ENCODE data around the gene ELOVL2. TPM values are rescaled to one million over a fixed set of nuclear protein-coding genes. Genes with fewer than 3 reads are reported as not detected.

ELOVL2 gene
- total RNA-seq, 1 donor from 2014 or later, result not detected

DNA sequence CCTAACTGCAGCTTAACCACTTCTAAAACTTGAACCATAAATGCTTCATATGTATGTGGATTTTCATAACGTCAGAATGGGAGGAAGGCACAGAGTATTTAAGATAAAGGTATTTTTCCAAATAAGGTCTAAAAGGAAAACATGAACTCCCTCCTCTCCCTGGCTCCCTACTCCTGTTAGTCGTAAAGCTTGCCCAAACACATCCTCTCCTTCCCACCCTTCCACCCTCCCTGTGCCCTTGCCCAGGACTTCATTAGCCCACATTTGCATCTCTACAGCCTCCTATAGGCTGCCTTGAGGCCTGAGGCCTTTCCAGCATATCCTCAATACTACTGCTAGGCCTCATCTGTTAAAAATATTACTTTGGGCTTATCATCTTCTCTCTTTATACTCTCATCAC lies 32.4 kb upstream of the ELOVL2 start:
- TF ChIP-seq, protein P1, sequence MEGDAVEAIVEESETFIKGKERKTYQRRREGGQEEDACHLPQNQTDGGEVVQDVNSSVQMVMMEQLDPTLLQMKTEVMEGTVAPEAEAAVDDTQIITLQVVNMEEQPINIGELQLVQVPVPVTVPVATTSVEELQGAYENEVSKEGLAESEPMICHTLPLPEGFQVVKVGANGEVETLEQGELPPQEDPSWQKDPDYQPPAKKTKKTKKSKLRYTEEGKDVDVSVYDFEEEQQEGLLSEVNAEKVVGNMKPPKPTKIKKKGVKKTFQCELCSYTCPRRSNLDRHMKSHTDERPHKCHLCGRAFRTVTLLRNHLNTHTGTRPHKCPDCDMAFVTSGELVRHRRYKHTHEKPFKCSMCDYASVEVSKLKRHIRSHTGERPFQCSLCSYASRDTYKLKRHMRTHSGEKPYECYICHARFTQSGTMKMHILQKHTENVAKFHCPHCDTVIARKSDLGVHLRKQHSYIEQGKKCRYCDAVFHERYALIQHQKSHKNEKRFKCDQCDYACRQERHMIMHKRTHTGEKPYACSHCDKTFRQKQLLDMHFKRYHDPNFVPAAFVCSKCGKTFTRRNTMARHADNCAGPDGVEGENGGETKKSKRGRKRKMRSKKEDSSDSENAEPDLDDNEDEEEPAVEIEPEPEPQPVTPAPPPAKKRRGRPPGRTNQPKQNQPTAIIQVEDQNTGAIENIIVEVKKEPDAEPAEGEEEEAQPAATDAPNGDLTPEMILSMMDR (IDR thresholded peaks at IDR 0.05), result no peak
- H3K9me3 Mint-ChIP-seq, result no peaks in the 10 kb centered on the region
- H3K27ac Mint-ChIP-seq, result no peak overlapping the region
- no peaks in the 10 kb centered on the region for H3K36me3 Mint-ChIP-seq (ENCODE audit: low read depth)
- ChIA-PET POLR2A (no interaction called here), CTCF (no interaction called here)
- no peak overlapping the region for H3K4me3 Mint-ChIP-seq
- no peaks in the 10 kb centered on the region for H3K4me1 Mint-ChIP-seq
- DNase-seq, result no peak
- ATAC-seq (ENCODE audit: low read depth), result no peak
- intact Hi-C loops (cut with micrococcal nuclease), result no loop called here
- no peaks in the 10 kb centered on the region for H3K27me3 Mint-ChIP-seq

GRCh38 chr6:11072101-11072500 lies 28.0 kb upstream of the ELOVL2 start:
- intact Hi-C loops (cut with micrococcal nuclease), result no loop called here
- TF ChIP-seq, protein P1 (IDR thresholded peaks at IDR 0.05), result no peak
- Mint-ChIP-seq H3K4me1 (no peaks in the 10 kb centered on the region), H3K4me3 (no peak overlapping the region), H3K9me3 (no peaks in the 10 kb centered on the region), H3K27me3 (no peaks in the 10 kb centered on the region), H3K36me3 (ENCODE audit: low read depth) (no peaks in the 10 kb centered on the region), H3K27ac (no peak overlapping the region)
- DNase-seq (no peak), ATAC-seq (ENCODE audit: low read depth) (no peak)
- ChIA-PET CTCF (interaction anchor here (4.3 kb wide), 1 partner anchor 592 kb away, joined by 61 read pairs; no protein-coding TSS in a partner anchor), POLR2A (no interaction called here)

DNA sequence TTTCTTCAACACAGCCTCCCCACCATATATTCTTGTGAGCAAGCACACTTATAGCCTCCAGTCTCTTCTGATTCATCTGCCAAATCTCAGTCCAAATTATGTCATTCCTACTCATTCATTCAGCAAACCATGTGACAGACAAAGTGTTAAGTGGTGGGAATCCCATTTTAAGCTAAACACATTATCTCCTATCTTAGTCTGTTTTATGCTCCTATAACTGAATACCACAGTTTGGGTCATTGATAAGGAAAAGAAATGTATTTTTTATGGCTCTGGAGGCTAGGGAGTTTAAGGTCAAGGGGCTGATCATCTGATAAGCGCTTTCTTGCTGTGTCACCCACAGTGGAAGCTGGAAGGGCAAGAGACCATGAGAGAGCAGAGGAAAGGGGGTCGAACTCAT lies 25.7 kb upstream of the ELOVL2 start:
- H3K4me1 Mint-ChIP-seq, result no peaks in the 10 kb centered on the region
- H3K27me3 Mint-ChIP-seq, result no peaks in the 10 kb centered on the region
- H3K4me3 Mint-ChIP-seq, result no peak overlapping the region
- ChIA-PET POLR2A (interaction anchor here (0.6 to 1.4 kb wide), 2 partner anchors 13 to 24 kb away, joined by 3 read pairs; partner anchors contain the start of gene SMIM13), CTCF (interaction anchor here (1.2 to 4.3 kb wide), 6 partner anchors 13 to 590 kb away, joined by 3 to 61 read pairs (median 4); partner anchors contain the start of genes C6orf52 and PAK1IP1)
- H3K27ac Mint-ChIP-seq, result no peak overlapping the region
- TF ChIP-seq, protein P1 (IDR thresholded peaks at IDR 0.05), result no peak
- H3K9me3 Mint-ChIP-seq, result no peaks in the 10 kb centered on the region
- no peak for DNase-seq
- intact Hi-C loops (cut with micrococcal nuclease), result loop anchor here (1.0 to 5.0 kb wide), 7 partner anchors 115 to 1527 kb away; no protein-coding TSS in a partner anchor
- ATAC-seq (ENCODE audit: low read depth), result no peak
- H3K36me3 Mint-ChIP-seq (ENCODE audit: low read depth), result no peaks in the 10 kb centered on the region

DNA sequence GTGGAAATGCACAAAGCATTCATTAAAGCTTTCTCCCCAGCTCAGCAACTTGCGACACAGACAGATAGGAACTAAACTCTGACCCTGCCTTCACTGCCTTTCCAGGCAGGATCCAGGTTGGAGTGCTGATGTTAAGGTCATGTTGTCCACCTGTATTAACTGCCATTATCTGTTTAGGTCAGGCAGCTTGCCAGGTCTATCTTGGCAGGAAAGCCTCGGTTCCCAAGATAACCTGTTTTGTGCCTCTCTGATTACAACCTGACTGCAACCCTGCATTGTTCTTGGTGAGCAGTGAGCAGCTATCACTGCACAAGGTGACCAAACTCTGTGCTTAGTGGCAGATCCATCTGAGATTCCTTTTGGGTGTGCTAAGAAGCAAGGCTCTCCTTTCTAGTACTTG lies 23.2 kb upstream of the ELOVL2 start:
- Mint-ChIP-seq H3K27ac (no peak overlapping the region), H3K36me3 (ENCODE audit: low read depth) (no peaks in the 10 kb centered on the region), H3K27me3 (no peaks in the 10 kb centered on the region), H3K4me3 (no peak overlapping the region), H3K4me1 (no peaks in the 10 kb centered on the region), H3K9me3 (no peaks in the 10 kb centered on the region)
- ChIA-PET POLR2A (no interaction called here), CTCF (interaction anchor here (0.8 to 2.1 kb wide), 5 partner anchors 113 to 589 kb away, joined by 3 to 11 read pairs (median 5); no protein-coding TSS in a partner anchor)
- DNase-seq (no peak), ATAC-seq (ENCODE audit: low read depth) (no peak)
- TF ChIP-seq, protein P1 (IDR thresholded peaks at IDR 0.05), result no peak
- intact Hi-C loops (cut with micrococcal nuclease), result loop anchor here (5.0 kb wide), 1 partner anchor 1525 kb away; no protein-coding TSS in a partner anchor

GRCh38 chr6:11066505-11067347 lies 22.6 kb upstream of the ELOVL2 start:
- no peaks in the 10 kb centered on the region for H3K9me3 Mint-ChIP-seq
- H3K4me1 Mint-ChIP-seq, result no peaks in the 10 kb centered on the region
- ATAC-seq (ENCODE audit: low read depth), result no peak
- H3K4me3 Mint-ChIP-seq, result no peak overlapping the region
- ChIA-PET POLR2A (no interaction called here), CTCF (interaction anchor here (0.8 to 2.1 kb wide), 7 partner anchors 14 to 588 kb away, joined by 3 to 11 read pairs (median 3); no protein-coding TSS in a partner anchor)
- no peak for DNase-seq
- intact Hi-C loops (cut with micrococcal nuclease), result loop anchor here (5.0 kb wide), 1 partner anchor 1524 kb away; no protein-coding TSS in a partner anchor
- no peaks in the 10 kb centered on the region for H3K27me3 Mint-ChIP-seq
- no peak overlapping the region for H3K27ac Mint-ChIP-seq
- H3K36me3 Mint-ChIP-seq (ENCODE audit: low read depth), result no peaks in the 10 kb centered on the region
- TF ChIP-seq, protein P1 (IDR thresholded peaks at IDR 0.05), result no peak

Measured in activated B cell treated with CpG ODN at 0.5 μM for 24 hours (primary cell).